Colonic mucosa (tissue), 4 donors: ENCODE data around the gene SPAG16. TPM values are rescaled to one million over a fixed set of nuclear protein-coding genes. Genes with fewer than 3 reads are reported as not detected.

Experiments
- DNase-seq: peaks from one replicate; pipeline ENCODE4 v3.0.0-alpha.2; 2020
- H3K27ac ChIP-seq: fragments of 200-600 bp; one replicate; pipeline ENCODE4 v1.8.0; 2021
- H3K27me3 ChIP-seq: fragments of 200-600 bp; one replicate; pipeline ENCODE4 v1.8.0; 2021
- H3K36me3 ChIP-seq: fragments of 200-600 bp; one replicate; pipeline ENCODE4 v1.8.0; 2021
- H3K4me1 ChIP-seq: fragments of 200-600 bp; one replicate; pipeline ENCODE4 v1.8.0; 2021; ENCODE audit warnings: mild to moderate bottlenecking
- H3K4me3 ChIP-seq: fragments of 200-600 bp; one replicate; pipeline ENCODE4 v1.8.0; 2021
- H3K9ac ChIP-seq, 2 donors: one replicate each; pipeline ENCODE4 v1.7.0; 2013; ENCODE audit warnings: control low read depth in 2 of 2, low read depth in 2 of 2, low read length in 2 of 2
- H3K9me3 ChIP-seq: fragments of 200-600 bp; one replicate; pipeline ENCODE4 v1.8.0; 2021
- intact Hi-C: fragments of 100-400 bp; cut with DNase I; formaldehyde crosslinking; loops from one replicate; pipeline ENCODE4 v1.14.1; 2022
- total RNA-seq, 2 donors: library from RNA; stranded (reverse); fragmentation: NEBNext Ultra II Directional in 1 of 2; extraction: Animal tissue kit (Norgen Biotek cat#: 25700) in 1 of 2; gene quantifications; one replicate each; pipeline ENCODE4 v1.2.1, GENCODE V29; 2021
- TF ChIP-seq, protein P1 (sequence below): fragments of 200-600 bp; IDR thresholded peaks from one replicate; pipeline ENCODE4 v1.8.0; 2022; ENCODE audit warnings: antibody characterized with exemption, mild to moderate bottlenecking
- donor health status: healthy.
- donor health status: DM: no; HTN: no; CAD: no.
- donor health status: DM: no; HTN: no; CAD: no.

SPAG16 gene
- total RNA-seq, 2 donors from 2014 or later = 18.6 to 25.5 TPM

DNA sequence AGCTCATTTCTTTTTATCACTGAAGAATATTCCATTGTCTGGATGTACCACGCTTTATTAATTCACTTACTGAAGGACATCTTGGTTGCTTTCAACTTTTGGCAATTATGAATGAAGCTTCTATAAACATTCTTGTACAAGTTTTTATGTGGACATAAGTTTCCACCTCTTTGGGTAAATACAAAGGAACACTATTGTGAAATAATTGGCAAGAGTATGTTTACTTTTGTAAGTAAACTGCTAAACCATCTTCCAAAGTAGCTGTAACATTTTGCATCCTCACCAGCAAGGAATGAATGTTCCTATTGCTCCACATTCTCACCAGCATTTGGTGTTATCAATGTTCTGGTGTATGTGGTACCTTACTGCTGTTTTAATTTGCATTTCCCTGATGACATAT is 1110.8 kb downstream of the SPAG16 start:
- intact Hi-C loops = no loop called here
- TF ChIP-seq, protein P1, sequence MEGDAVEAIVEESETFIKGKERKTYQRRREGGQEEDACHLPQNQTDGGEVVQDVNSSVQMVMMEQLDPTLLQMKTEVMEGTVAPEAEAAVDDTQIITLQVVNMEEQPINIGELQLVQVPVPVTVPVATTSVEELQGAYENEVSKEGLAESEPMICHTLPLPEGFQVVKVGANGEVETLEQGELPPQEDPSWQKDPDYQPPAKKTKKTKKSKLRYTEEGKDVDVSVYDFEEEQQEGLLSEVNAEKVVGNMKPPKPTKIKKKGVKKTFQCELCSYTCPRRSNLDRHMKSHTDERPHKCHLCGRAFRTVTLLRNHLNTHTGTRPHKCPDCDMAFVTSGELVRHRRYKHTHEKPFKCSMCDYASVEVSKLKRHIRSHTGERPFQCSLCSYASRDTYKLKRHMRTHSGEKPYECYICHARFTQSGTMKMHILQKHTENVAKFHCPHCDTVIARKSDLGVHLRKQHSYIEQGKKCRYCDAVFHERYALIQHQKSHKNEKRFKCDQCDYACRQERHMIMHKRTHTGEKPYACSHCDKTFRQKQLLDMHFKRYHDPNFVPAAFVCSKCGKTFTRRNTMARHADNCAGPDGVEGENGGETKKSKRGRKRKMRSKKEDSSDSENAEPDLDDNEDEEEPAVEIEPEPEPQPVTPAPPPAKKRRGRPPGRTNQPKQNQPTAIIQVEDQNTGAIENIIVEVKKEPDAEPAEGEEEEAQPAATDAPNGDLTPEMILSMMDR = no peak
- Histone ChIP-seq H3K9ac (no peak overlapping the region), H3K27me3 (no peaks in the 10 kb centered on the region), H3K36me3 (no peaks in the 10 kb centered on the region), H3K9me3 (no peaks in the 10 kb centered on the region), H3K4me3 (no peak overlapping the region), H3K4me1 (no peaks in the 10 kb centered on the region), H3K27ac (no peak overlapping the region)
- DNase-seq = no peak

DNA sequence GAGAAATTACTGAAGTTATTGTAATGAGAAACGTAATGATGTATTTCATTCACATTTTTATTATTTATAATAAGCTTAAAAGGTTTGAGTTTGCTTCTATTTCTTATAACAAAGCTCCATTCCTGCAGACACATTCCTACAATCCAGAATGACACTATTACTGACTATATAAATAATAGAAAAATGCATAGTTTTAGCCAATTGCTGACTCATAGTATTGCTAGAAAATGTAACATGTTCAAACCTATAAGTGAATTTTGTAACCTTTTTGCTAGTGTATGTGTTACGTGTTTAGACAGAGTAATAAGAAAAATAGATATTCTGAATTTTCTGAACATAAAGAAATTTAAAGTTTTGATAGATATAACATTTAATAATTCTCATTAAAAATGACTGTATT is 1117.3 kb downstream of the SPAG16 start:
- Histone ChIP-seq H3K27me3 (no peaks in the 10 kb centered on the region), H3K9ac (no peak overlapping the region), H3K4me3 (no peak overlapping the region), H3K36me3 (no peaks in the 10 kb centered on the region), H3K9me3 (no peaks in the 10 kb centered on the region), H3K4me1 (no peaks in the 10 kb centered on the region), H3K27ac (no peak overlapping the region)
- intact Hi-C loops = no loop called here
- TF ChIP-seq, protein P1 = no peak
- DNase-seq = no peak

DNA sequence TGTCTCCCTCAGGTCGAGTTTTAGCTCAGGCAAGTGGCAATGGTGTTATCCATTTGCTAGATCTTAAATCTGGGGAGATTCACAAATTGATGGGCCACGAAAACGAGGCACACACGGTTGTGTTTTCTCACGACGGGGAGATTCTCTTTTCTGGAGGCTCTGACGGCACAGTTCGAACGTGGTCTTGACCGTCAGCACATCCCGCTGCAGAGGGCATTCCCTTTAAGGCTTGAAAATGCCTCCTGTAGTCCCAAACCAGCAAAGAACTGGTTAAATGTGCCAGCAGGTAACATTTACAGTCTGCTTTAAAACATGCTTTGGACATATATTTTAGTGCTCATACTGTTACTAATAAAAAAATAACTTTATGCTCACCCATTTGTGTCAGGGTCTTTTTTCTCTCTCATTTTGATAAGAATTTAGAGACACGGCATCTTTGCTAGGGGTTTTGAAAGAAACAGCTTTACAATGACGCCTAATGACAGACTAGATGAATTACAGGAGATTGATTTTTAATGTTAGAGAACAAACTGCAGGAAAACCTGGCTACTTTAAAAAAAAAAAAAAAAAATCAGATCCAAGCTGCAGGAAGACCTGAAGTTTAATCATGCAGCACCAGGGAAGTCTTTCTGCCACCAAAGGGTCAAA is 1126.0 kb downstream of the SPAG16 start:
- DNase-seq = no peak
- H3K9me3 ChIP-seq = no peaks in the 10 kb centered on the region
- H3K36me3 ChIP-seq = no peaks in the 10 kb centered on the region
- TF ChIP-seq, protein P1 = no peak
- H3K9ac ChIP-seq = no peak overlapping the region
- no peaks in the 10 kb centered on the region for H3K27me3 ChIP-seq
- no peak overlapping the region for H3K27ac ChIP-seq
- H3K4me1 ChIP-seq = no peaks in the 10 kb centered on the region
- no peak overlapping the region for H3K4me3 ChIP-seq
- intact Hi-C loops = no loop called here

DNA sequence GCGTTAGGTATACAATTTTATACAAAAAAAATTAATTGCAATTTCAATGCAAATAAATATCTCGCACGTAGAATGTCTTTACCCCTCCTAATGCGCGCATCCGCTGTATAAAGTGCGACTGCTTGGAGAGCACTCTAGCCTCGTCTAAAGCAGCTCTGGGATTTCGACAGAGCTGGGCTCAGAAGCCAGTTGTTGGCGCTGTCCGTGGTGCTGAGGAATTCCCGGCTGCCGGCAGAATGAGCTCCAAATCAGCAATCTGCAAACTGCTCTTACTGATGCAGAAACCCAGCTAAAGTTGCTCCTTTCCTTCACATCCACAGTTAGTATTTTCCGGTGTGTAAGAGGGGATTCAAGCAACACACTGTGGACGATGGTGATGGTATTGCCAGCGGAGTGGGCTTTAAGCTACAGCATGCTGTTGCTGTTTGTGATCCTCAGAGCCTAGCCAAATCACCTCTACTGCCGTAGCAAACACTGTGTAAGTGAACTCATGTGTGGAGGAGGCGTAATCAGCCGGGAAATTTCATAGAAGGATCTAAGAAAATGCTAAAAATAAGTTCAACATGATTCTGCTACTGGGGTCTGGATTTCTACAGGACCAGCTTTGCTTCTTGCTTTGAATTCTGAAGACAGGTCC is 1126.8 kb downstream of the SPAG16 start, which contains the start of gene VWC2L:
Gene VWC2L, plus strand, starts transcription at position 137 of the 637 bp plus-strand sequence. CDS start 3,140 bp downstream, outside the sequence.
- Histone ChIP-seq H3K36me3 (no peaks in the 10 kb centered on the region), H3K4me1 (no peaks in the 10 kb centered on the region), H3K27me3 (no peaks in the 10 kb centered on the region), H3K27ac (no peak within 1 kb of the TSS), H3K4me3 (no peak within 1 kb of the TSS), H3K9ac (no peak within 1 kb of the TSS), H3K9me3 (no peaks in the 10 kb centered on the region)
- intact Hi-C loops = no loop called here
- peak; percentile 46 for DNase-seq
- TF ChIP-seq, protein P1 = no peak

DNA sequence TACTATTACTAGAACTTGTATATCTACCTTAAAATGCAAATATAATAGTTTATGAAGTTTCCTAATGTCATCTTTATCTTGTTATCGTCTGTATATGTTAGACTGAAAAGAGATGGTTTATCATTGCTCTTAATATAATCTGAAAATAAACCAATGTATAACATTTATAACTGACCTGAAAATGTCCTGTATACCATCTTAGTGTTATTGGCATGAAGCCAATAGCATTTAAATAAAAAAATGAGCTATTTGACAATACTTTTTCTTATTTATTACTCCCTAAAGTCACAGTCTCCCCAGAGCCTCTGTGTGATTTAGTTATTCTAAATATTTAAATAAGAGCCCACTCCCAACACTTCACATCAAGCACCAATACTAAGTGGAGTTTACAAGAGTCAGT is 1128.4 kb downstream of the SPAG16 start:
- DNase-seq = no peak
- no peak overlapping the region for H3K9ac ChIP-seq
- intact Hi-C loops = no loop called here
- H3K27me3 ChIP-seq = no peaks in the 10 kb centered on the region
- no peak overlapping the region for H3K27ac ChIP-seq
- H3K4me3 ChIP-seq = no peak overlapping the region
- no peaks in the 10 kb centered on the region for H3K9me3 ChIP-seq
- no peaks in the 10 kb centered on the region for H3K4me1 ChIP-seq
- no peaks in the 10 kb centered on the region for H3K36me3 ChIP-seq
- TF ChIP-seq, protein P1 = no peak
